Erythroblast (primary cell): ENCODE data around the gene ZNF385C.

Experiments used
- GATA1 ChIP-seq: IDR thresholded peaks from 2 replicates; pipeline ENCODE4 v1.6.1; 2011; ENCODE audit warnings: low read depth, mild to moderate bottlenecking, control low read depth, low read length, moderate library complexity
- POLR2A ChIP-seq: IDR thresholded peaks from 2 replicates; pipeline ENCODE4 v1.6.1; 2011; ENCODE audit warnings: mild to moderate bottlenecking, low read length

DNA sequence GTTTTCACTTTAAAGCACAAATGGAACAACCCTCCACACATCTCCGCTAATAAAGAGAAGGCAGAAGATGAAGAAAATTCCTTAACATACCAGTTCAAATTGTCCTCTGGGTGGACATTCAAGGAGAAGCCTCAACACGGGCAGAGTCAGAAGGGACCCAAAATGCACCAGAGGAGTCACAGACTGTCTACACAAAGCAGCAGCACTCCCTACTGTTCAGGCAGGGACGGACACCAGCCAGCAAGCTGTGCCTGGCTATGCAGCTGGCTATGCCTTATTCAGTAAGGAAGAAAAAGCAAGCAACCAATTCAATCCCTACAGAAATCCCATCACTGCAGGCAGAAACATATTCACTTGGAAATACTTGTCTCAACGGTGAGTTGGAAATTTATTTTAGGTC is 89.1 kb downstream of the ZNF385C start:
- TF ChIP-seq POLR2A (no peak), GATA1 (no peak)
